Thyroid gland (tissue), 4 donors: Measurements from ENCODE around the gene HS3ST3A1. TPM values are rescaled to one million over a fixed set of nuclear protein-coding genes. Genes with fewer than 3 reads are reported as not detected.

Experiments used
- DNase-seq, 2 donors: peaks; one replicate each; pipeline ENCODE4 v3.0.0-alpha.2; 2019
- H3K27ac ChIP-seq, 3 donors: fragments of 200-600 bp; sonication (generic); 1 replicate in 2 of 3; 2 replicates in 1 of 3; pipeline ENCODE4 v1.5.1; 2016 to 2019; ENCODE audit warnings: mild to moderate bottlenecking in 1 of 3, moderate library complexity in 1 of 3
- H3K27me3 ChIP-seq: fragments of 200-600 bp; sonication (generic); one replicate; pipeline ENCODE4 v1.5.1; 2019
- H3K36me3 ChIP-seq, 2 donors: fragments of 200-600 bp; sonication (generic); one replicate each; pipeline ENCODE4 v1.5.1; 2016 to 2019
- H3K4me1 ChIP-seq, 2 donors: fragments of 200-600 bp; sonication (generic); one replicate each; pipeline ENCODE4 v1.5.1; 2017 to 2019
- H3K4me3 ChIP-seq, 3 donors: fragments of 200-600 bp; sonication (generic); replicated peaks in 1 of 3; 1 replicate in 2 of 3; 2 replicates in 1 of 3; pipeline ENCODE4 v1.5.1; 2016; ENCODE audit warnings: mild to moderate bottlenecking in 1 of 3
- H3K9me3 ChIP-seq: fragments of 200-600 bp; sonication (generic); one replicate; pipeline ENCODE4 v1.5.1; 2017
- POLR2A ChIP-seq, 2 donors: fragments of 450-650 bp; IDR thresholded peaks; one replicate each; pipeline ENCODE4 v1.6.1; 2017; ENCODE audit warnings: antibody characterized with exemption in 2 of 2, mild to moderate bottlenecking in 2 of 2, moderate library complexity in 1 of 2
- WGBS, 2 donors: methylation state at CpG; one replicate each; pipeline ENCODE4 v1.1.5; 2017; 5-methylcytosine and 5-hydroxymethylcytosine counted together
- intact Hi-C: fragments of 100-400 bp; cut with DNase I; formaldehyde crosslinking; loops from one replicate; pipeline ENCODE4 v1.15.1; 2023
- total RNA-seq, 4 donors: library from RNA; depleted of rRNA; stranded (reverse); fragments of >200 nt; gene quantifications; one replicate each; pipeline ENCODE4 v1.2.3, GENCODE V29; 2016
- TF ChIP-seq, protein P1 (sequence below), 6 experiments: fragments of 200-600 bp in 3 of 6; fragments of 450-650 bp in 3 of 6; sonication (generic) in 3 of 6; IDR thresholded peaks; one replicate each; pipeline ENCODE4 v1.5.1; 2016 to 2019; ENCODE audit warnings: antibody characterized with exemption in 6 of 6, mild to moderate bottlenecking in 2 of 6, inconsistent platforms in 1 of 6, moderate library complexity in 1 of 6

The HS3ST3A1 gene
- total RNA-seq, 4 donors from 2014 or later, result 0.98 to 2.1 (median 1.8) TPM

DNA sequence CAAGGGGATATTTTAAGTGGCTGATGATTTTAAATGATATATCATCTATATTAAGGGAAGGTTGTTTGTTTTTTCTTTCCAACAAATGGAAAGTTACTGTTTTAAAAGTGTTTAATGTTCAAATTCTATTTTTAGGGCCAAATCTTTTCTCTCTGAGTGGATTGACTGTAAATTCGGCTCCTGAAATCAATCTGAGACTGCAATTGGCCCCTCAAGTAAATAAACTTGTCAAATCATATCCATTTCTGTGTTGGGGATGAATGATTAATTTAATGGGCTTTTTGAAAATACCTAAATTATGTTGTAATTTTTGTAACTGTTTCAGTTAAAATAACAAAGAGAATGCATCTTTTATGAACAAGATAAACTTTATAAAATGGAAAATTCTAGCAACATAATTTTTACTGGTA, 2.6 kb downstream of the HS3ST3A1 start:
- Histone ChIP-seq H3K36me3 (no peaks in the 10 kb centered on the region), H3K27ac (no peak overlapping the region), H3K4me3 (no peak overlapping the region), H3K27me3 (peaks cover 6% of the 10 kb centered on the region), H3K9me3 (no peaks in the 10 kb centered on the region), H3K4me1 (peaks cover 0 to 18% of the 10 kb centered on the region in 2 donors)
- no peak for TF ChIP-seq POLR2A (IDR thresholded peaks at IDR 0.05)
- TF ChIP-seq, protein P1, sequence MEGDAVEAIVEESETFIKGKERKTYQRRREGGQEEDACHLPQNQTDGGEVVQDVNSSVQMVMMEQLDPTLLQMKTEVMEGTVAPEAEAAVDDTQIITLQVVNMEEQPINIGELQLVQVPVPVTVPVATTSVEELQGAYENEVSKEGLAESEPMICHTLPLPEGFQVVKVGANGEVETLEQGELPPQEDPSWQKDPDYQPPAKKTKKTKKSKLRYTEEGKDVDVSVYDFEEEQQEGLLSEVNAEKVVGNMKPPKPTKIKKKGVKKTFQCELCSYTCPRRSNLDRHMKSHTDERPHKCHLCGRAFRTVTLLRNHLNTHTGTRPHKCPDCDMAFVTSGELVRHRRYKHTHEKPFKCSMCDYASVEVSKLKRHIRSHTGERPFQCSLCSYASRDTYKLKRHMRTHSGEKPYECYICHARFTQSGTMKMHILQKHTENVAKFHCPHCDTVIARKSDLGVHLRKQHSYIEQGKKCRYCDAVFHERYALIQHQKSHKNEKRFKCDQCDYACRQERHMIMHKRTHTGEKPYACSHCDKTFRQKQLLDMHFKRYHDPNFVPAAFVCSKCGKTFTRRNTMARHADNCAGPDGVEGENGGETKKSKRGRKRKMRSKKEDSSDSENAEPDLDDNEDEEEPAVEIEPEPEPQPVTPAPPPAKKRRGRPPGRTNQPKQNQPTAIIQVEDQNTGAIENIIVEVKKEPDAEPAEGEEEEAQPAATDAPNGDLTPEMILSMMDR (IDR thresholded peaks at IDR 0.05), result no peak
- 83 to 94% methylated on average over 1 of the region's 1 CpG for WGBS, 2 donors
- DNase-seq, result no peak
- intact Hi-C loops, result loop anchor here (10.0 kb wide), 1 partner anchor 1326 kb away; no protein-coding TSS in a partner anchor

DNA sequence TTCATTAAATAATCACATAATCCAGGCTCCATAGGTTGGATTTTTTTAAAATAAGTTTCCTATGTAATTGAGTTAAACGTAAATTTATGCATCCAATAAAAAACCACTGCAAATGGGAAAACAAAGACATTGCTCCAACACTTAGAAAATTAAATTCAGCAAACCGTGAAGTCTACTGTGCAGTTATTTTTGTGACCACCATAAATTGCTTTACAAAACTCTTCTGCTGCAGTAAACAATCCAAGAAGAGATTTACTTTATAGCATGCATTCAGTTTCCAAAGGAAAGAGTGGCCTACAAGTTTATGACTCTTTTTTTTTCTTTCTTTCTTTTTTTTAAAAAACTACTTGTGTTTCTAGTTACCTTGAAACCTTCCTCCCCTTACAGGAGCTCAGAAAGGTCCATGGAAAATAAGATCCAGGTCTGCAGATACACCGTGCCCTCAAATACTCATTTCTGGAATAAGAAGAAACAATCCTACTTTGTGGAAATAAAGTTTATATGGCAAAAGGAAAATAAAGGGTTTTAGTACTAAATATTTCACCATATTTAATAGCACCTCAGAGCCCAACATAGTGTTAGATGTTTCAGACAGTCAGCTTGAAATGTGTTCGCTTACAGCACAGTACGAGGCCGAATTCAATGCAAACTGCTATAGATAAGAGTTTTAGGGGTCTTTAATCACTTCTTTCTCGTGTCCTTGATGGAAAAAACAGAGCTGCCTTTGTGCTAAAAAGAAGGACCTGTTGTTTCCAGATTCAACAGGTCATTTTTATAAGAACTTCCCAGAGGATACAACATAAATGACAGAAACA, 3.2 kb downstream of the HS3ST3A1 start:
- no peaks in the 10 kb centered on the region for H3K9me3 ChIP-seq
- H3K27me3 ChIP-seq, result peaks cover 6% of the 10 kb centered on the region

DNA sequence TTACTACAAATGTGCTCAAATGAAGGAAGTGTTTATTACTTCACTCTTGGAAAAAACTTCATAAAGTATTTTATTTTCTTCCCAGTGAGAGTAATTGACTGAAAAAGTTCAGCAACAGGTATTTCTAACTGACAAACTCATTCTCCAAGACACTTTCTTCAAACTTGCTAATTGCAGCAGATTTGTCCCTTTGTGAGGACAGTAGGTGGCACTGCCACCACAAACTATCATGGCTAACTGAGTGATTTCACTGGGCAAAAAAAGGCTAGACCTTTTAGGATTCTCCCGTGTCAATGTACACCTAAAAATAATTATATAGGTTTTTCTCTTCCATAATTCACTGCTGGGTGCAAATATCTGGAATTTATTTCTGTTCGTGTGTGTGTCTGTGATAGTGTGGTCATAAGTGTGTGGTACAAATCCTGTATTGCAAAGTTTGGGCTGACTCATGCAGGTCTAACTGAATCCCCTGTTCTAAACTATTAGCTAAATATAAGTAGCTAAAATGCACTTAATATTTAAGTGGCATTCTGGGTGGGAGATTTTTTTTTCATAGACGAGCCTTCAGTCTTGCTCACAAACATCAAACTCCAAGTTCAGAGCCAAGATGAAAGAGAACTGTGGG, 3.9 kb downstream of the HS3ST3A1 start:
- intact Hi-C loops, result loop anchor here (10.0 kb wide), 1 partner anchor 1327 kb away; no protein-coding TSS in a partner anchor
- no peak overlapping the region for H3K4me3 ChIP-seq
- no peak overlapping the region for H3K27ac ChIP-seq
- TF ChIP-seq, protein P1 (IDR thresholded peaks at IDR 0.05), result peak in 4 of 6 experiments; percentile 24 to 59 (median 54)
- TF ChIP-seq POLR2A (IDR thresholded peaks at IDR 0.05), result no peak
- H3K4me1 ChIP-seq, result peaks cover 0 to 18% of the 10 kb centered on the region in 2 donors
- no peaks in the 10 kb centered on the region for H3K36me3 ChIP-seq
- 22 to 35% methylated on average over 3 of the region's 3 CpGs for WGBS, 2 donors
- H3K27me3 ChIP-seq, result peaks cover 6% of the 10 kb centered on the region
- peak; percentile 16 to 35 for DNase-seq
- no peaks in the 10 kb centered on the region for H3K9me3 ChIP-seq

More for the DNA sequence above, 3.2 kb downstream of the HS3ST3A1 start:
- Histone ChIP-seq H3K4me1 (peaks cover 0 to 18% of the 10 kb centered on the region in 2 donors), H3K36me3 (no peaks in the 10 kb centered on the region), H3K4me3 (no peak overlapping the region), H3K27ac (no peak overlapping the region)
- DNase-seq, result no peak
- intact Hi-C loops, result loop anchor here (10.0 kb wide), 1 partner anchor 1326 kb away; no protein-coding TSS in a partner anchor
- TF ChIP-seq, protein P1 (IDR thresholded peaks at IDR 0.05), result no peak
- TF ChIP-seq POLR2A (IDR thresholded peaks at IDR 0.05), result no peak
- WGBS, 2 donors, result 80 to 86% methylated on average over 7 of the region's 7 CpGs

DNA sequence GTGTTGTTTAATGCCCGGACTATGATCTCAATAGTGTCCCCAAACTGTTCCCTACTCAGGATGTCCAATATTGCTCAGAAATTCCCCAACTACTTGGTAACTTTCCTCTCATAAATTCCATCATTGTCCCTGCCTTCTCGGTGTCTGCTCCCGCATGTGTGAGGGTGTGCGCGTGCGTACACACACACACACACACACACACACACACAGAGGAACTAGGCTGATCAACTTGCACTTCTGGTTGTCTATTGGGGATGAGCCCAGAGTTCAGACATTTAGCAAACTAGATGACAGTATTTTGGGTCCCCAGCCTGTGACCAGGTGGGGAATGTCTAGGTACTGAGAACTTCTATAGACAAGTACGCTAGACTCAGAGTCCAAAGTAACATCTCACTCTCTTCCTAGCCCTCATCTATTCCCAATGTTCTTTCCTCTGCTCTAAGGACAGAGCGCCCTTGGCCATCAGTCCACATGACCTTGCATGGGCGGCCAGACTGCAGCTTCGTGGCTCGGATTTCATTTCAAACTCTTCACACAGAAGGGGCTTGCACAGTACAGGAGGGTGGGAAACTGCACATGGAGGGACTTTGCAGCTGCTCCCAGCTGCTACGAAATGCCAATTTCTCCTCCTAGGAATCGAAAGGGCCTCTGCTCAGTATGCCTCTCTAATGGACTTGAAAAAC, 5.3 kb downstream of the HS3ST3A1 start:
- Histone ChIP-seq H3K4me3 (no peak overlapping the region), H3K9me3 (no peaks in the 10 kb centered on the region), H3K36me3 (no peaks in the 10 kb centered on the region), H3K27ac (no peak overlapping the region), H3K4me1 (peaks cover 0 to 8% of the 10 kb centered on the region in 2 donors), H3K27me3 (no peaks in the 10 kb centered on the region)
- intact Hi-C loops, result loop anchor here (10.0 kb wide), 1 partner anchor 1328 kb away; no protein-coding TSS in a partner anchor
- TF ChIP-seq, protein P1 (IDR thresholded peaks at IDR 0.05), result no peak
- no peak for TF ChIP-seq POLR2A (IDR thresholded peaks at IDR 0.05)
- WGBS, 2 donors, result 66 to 79% methylated on average over 13 of the region's 13 CpGs
- DNase-seq, result no peak
